GM21447 (cell line): ENCODE results near the gene CHST11.

Experiments
- ATAC-seq: cut with Tn5 transposase; IDR thresholded peaks from one replicate; pipeline ENCODE4 v1.9.1; 2021; ENCODE audit not compliant: unreplicated experiment

Gene CHST11

GRCh38 chr12:104622928-104623327 lies 166.2 kb downstream of the CHST11 start:
- ATAC-seq, result no peak

DNA sequence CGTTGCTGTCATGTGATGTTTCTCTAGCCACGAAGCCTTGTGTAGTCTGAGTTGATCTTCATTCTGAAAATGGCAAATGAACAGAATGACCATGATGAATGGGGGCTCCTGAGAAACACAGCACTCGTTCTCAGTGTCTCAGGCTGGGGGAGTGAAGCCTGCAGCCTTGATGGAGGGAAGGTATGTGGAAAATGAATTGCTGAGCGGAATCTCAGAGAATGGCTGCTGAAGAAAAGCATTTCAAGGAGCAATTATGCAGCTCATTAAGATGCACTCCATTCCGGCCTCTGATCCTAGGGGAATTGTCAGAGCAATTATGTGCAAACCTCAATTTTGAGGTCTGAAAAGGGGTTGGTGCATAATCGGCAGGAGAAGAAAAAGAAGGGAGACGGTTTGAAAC lies 167.1 kb downstream of the CHST11 start:
- ATAC-seq, result no peak

- no peak for ATAC-seq
Observed at GRCh38 chr12:104624529-104624928, 167.8 kb downstream of the CHST11 start.

- no peak for ATAC-seq
Observed at GRCh38 chr12:104626069-104626837, 169.5 kb downstream of the CHST11 start.

DNA sequence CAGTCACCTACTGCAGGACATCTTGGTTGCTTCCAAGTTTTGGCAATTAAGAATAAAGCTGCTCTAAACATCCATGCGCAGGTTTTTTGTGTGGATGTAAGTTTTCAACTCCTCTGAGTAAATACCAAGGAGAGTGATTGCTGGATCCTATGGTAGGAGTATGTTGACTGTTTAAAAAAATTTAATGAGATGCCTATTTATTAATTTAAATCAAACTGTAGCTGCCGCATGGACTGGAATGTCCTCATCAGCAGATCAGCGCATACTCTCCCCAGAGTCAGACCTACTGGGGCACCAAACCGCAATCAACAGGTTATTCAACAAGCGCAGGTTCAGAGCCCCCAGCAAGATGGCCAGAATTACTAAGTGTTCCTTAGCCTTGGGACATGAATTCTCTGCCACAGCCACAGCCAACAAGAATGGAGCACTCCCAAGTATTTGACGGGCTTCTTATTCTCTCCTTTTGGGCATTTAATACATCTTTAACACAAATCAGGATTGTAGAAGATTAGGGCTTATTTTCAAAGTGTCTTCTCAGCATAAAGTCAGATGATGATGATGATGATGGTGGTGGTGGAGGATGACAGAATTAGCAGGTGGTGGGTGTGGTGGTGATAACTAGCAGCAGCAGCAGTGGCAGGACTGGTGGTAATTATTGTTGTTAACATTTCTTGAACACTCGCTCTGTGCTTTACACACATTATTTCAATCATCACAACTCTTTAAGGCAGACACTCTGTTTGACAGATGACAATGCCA lies 170.7 kb downstream of the CHST11 start:
- ATAC-seq, result no peak

GRCh38 chr12:104627990-104628830 lies 171.5 kb downstream of the CHST11 start:
- no peak for ATAC-seq

DNA sequence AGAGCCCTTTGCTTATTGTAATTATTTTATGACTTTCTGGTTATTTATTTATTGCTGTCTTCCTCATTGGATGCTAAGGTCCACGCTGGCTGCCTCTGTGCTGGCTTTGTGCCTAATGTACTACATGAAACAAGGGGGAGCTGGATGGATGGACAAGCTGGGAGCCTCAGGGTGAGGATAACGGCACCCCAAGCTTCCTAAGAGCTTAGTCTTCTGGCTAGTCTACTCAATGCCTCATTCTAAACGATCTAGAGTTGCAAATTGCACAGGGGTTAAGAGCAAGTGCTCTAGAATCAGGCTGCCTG lies 172.0 kb downstream of the CHST11 start:
- no peak for ATAC-seq

DNA sequence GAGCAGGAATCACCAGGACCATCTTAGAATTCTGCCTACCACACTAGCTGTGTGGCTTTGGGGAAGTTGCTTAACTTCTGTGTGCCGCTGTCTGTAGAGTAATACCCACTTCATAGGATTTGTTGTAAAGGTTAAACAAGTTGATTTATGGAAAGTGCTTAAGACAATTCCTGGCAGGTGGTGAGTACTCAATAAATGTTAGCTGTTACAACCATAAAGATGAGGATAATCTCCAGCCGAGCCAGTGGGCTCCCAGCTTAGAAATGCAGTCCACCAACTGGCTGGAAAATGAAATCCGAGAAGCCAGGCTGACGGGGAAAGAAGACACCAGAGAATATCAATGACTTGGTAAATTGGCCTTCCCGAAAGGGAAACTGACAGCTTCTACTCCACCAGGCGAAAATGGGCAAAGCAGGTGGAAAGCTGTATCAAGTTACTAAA lies 173.5 kb downstream of the CHST11 start:
- no peak for ATAC-seq

DNA sequence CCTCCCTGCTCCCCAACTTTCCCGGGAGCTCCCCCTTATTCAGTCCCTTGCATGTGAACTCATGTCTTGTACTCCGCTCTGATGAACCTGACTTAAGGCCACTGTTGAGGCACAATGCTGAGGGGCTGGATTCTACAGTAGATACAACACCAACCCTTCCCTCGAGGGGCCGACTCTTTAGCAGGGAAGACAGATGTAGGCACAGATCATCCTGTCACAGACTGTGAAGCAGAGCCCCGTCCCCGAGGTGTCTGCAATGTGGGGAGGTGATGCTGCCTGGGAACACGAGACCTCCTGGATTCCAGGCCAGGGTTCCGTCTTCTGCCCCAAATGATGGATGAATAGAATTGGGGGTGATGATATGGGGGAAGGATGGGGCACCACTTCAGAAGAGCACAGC lies 175.1 kb downstream of the CHST11 start:
- no peak for ATAC-seq

DNA sequence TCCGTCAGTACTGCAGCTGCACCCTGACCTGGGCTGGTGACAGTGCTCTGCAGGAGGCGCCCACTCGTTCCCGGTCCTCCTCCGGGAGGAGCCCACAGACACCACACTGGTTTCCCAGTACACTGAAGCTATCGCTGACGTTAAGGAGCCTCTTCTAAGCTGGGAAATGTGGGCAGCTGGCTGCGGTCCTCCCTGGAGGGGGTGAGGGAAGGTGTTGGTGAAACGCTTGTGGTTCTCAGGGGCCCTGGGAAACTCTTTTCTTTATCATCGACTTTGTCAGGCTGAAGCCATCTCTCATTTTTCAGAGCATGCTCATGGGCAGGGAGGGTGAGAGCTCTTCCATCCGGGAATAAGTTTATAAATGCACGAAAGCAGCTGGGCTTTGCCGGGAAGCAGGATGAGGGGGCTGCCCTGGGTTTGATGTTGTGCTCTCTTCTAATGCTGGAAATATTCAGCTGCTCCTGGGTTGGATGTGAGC lies 176.0 kb downstream of the CHST11 start:
- no peak for ATAC-seq

GRCh38 chr12:104634044-104634443 lies 177.3 kb downstream of the CHST11 start:
- no peak for ATAC-seq

DNA sequence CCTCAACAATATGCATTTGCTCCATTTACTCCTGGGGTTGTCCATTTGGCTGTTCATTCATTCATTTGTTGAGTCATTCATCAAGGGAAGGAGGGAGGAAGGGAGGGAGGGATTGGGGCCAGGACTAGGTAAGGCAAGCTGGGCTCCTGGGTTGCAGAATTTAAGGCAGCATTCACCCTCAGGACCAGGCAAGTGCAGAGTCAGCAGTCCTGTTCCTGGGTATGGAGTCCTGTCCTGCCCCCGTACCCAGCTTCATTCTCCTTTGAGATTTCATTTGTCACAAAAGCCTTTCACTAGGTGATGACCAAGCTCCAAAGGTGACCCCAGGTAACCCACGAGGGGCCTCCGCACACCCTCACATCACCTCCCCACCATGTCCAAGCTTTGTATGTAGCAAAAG lies 178.1 kb downstream of the CHST11 start:
- no peak for ATAC-seq

GRCh38 chr12:104635607-104636343 lies 179.0 kb downstream of the CHST11 start:
- ATAC-seq, result no peak

- no peak for ATAC-seq
Observed at GRCh38 chr12:104636496-104636895, 179.7 kb downstream of the CHST11 start.

- no peak for ATAC-seq
Observed at GRCh38 chr12:104637604-104638003, 180.9 kb downstream of the CHST11 start.

- ATAC-seq, result no peak
Observed at GRCh38 chr12:104638218-104638850, 181.6 kb downstream of the CHST11 start.

DNA sequence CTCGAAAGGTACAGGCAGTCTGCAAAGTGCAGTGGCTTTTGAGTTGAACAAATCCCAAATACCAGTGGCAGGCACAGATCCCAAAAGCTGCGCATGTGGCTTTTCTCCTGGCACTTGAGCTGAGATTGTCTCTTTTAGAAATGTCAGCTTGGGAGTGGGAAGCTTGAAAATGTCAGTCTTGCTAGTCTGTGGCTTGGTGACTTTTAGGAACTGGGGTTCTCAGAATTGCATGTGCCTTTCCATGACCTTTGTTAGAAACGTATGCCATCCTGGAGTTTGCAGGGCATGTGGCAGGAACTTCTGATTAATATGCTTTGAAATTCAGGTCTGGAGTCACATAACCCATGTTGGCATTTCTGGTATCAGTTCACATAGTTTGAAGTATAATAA lies 182.1 kb downstream of the CHST11 start:
- ATAC-seq, result no peak

GRCh38 chr12:104640956-104641355 lies 184.2 kb downstream of the CHST11 start:
- no peak for ATAC-seq

DNA sequence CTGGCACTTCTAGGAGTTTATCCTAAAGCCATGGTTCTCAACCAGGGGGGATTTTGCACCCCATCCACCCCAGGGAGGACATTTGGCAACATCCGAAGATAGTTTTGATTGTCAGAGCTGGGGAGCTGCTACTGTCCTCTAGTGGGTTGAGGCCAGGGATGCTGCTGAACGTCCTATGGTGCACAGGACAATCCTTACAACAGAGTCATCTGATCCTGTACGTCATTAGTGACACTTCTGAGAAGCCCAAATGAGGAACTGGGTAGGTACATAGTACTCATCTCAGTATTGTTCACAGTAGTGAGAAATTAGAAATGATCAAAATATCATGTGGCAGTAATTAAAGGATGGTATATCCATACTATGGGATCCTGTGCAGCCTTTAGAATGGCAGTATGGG lies 185.1 kb downstream of the CHST11 start:
- peak; percentile 78 for ATAC-seq

- no peak for ATAC-seq
Observed at GRCh38 chr12:104643093-104643818, 186.5 kb downstream of the CHST11 start.
